ENCODE results near the gene MPC1L.

MPC1L gene

DNA sequence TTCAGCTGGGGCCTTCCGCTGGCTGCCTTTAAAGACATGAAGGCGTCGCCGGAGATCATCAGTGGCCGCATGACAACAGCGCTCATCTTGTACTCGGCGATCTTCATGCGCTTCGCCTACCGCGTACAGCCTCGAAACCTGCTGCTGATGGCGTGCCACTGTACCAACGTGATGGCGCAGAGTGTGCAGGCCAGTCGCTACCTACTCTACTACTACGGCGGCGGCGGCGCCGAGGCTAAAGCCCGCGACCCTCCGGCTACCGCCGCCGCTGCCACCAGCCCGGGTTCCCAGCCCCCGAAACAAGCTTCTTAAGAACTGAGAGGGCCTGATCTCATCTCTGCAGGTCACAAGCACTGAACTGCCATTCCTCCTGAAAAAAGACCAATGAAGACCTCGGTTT is 437 bp downstream of the MPC1L start:
- Histone ChIP-seq H3K36me3 (ENCODE audit: control insufficient read depth in 5 of 5, insufficient read depth in 5 of 5, low read length in 5 of 5) (peaks cover 4 to 14% (median 11%) of the 10 kb centered on the region in 5 donors), H3K9ac (ENCODE audit: low read length in 5 of 5) (no peak overlapping the region), H3K9me3 (ENCODE audit: control insufficient read depth in 5 of 5, low read length in 5 of 5) (peaks cover 0 to 14% (median 9%) of the 10 kb centered on the region in 5 donors), H3K27ac (ENCODE audit: low read depth, low read length) (no peak overlapping the region), H3K27me3 (ENCODE audit: control insufficient read depth in 5 of 5, insufficient read depth in 4 of 5, low read length in 5 of 5) (peaks cover 0 to 9% (median 8%) of the 10 kb centered on the region in 5 donors), H3K4me1 (ENCODE audit: control insufficient read depth in 5 of 5, insufficient read depth in 5 of 5, low read length in 5 of 5) (peaks cover 0 to 4% (median 0%) of the 10 kb centered on the region in 5 donors), H3K4me3 (ENCODE audit: low read depth in 1 of 5, low read length in 5 of 5) (no peak overlapping the region)

GRCh38 chrX:40625294-40625693 is 2.1 kb downstream of the MPC1L start:
- Histone ChIP-seq H3K27me3 (ENCODE audit: control insufficient read depth in 5 of 5, insufficient read depth in 4 of 5, low read length in 5 of 5) (peaks cover 0 to 9% (median 8%) of the 10 kb centered on the region in 5 donors), H3K4me1 (ENCODE audit: control insufficient read depth in 5 of 5, insufficient read depth in 5 of 5, low read length in 5 of 5) (peaks cover 0 to 4% (median 0%) of the 10 kb centered on the region in 5 donors), H3K9me3 (ENCODE audit: control insufficient read depth in 5 of 5, low read length in 5 of 5) (peaks cover 0 to 14% (median 9%) of the 10 kb centered on the region in 5 donors), H3K27ac (ENCODE audit: low read depth, low read length) (no peak overlapping the region), H3K4me3 (ENCODE audit: low read depth in 1 of 5, low read length in 5 of 5) (no peak overlapping the region), H3K36me3 (ENCODE audit: control insufficient read depth in 5 of 5, insufficient read depth in 5 of 5, low read length in 5 of 5) (peaks cover 9 to 28% (median 23%) of the 10 kb centered on the region in 5 donors), H3K9ac (ENCODE audit: low read length in 5 of 5) (no peak overlapping the region)

DNA sequence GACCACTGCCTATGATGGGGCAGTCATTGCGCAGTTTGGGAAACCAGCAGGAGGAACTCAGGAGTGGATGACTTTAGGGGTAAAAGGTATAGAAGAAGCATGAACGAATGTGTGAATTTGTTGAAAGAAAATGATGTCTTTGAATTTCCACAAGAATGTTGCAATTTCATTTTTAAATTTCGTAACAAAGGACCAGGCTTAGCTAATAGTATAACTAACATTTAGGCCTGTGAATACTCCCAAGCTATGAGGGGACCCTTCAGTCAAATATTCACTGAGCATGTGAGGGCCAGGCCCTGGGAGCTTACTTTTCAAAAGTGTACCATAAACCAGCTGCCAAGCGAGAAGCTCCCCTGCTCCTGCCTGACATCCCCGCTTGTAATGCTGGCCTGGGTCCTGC is 5.3 kb downstream of the MPC1L start:
- Histone ChIP-seq H3K9me3 (ENCODE audit: control insufficient read depth in 5 of 5, low read length in 5 of 5) (peaks cover 0 to 4% (median under 1%) of the 10 kb centered on the region in 5 donors), H3K36me3 (ENCODE audit: control insufficient read depth in 5 of 5, insufficient read depth in 5 of 5, low read length in 5 of 5) (peaks cover 19 to 57% (median 43%) of the 10 kb centered on the region in 5 donors), H3K4me1 (ENCODE audit: control insufficient read depth in 5 of 5, insufficient read depth in 5 of 5, low read length in 5 of 5) (peaks cover 0 to 5% (median 0%) of the 10 kb centered on the region in 5 donors), H3K4me3 (ENCODE audit: low read depth in 1 of 5, low read length in 5 of 5) (no peak overlapping the region), H3K27ac (ENCODE audit: low read depth, low read length) (no peak overlapping the region), H3K27me3 (ENCODE audit: control insufficient read depth in 5 of 5, insufficient read depth in 4 of 5, low read length in 5 of 5) (peaks cover 0 to 9% (median 9%) of the 10 kb centered on the region in 5 donors), H3K9ac (ENCODE audit: low read length in 5 of 5) (no peak overlapping the region)

- Histone ChIP-seq H3K4me1 (ENCODE audit: control insufficient read depth in 5 of 5, insufficient read depth in 5 of 5, low read length in 5 of 5) (peaks cover 0 to 5% (median 0%) of the 10 kb centered on the region in 5 donors), H3K27me3 (ENCODE audit: control insufficient read depth in 5 of 5, insufficient read depth in 4 of 5, low read length in 5 of 5) (peaks cover 0 to 10% (median 9%) of the 10 kb centered on the region in 5 donors), H3K9ac (ENCODE audit: low read length in 5 of 5) (no peak overlapping the region), H3K36me3 (ENCODE audit: control insufficient read depth in 5 of 5, insufficient read depth in 5 of 5, low read length in 5 of 5) (peaks cover 33 to 91% (median 69%) of the 10 kb centered on the region in 5 donors), H3K4me3 (ENCODE audit: low read depth in 1 of 5, low read length in 5 of 5) (no peak overlapping the region), H3K9me3 (ENCODE audit: control insufficient read depth in 5 of 5, low read length in 5 of 5) (no peaks in the 10 kb centered on the region), H3K27ac (ENCODE audit: low read depth, low read length) (no peak overlapping the region)
These were observed 9.0 kb downstream of the MPC1L start for GRCh38 chrX:40632199-40632598.

- Histone ChIP-seq H3K9me3 (ENCODE audit: control insufficient read depth in 5 of 5, low read length in 5 of 5) (no peaks in the 10 kb centered on the region), H3K4me1 (ENCODE audit: control insufficient read depth in 5 of 5, insufficient read depth in 5 of 5, low read length in 5 of 5) (peaks cover 0 to 10% (median 5%) of the 10 kb centered on the region in 5 donors), H3K9ac (ENCODE audit: low read length in 5 of 5) (no peak overlapping the region), H3K36me3 (ENCODE audit: control insufficient read depth in 5 of 5, insufficient read depth in 5 of 5, low read length in 5 of 5) (peaks cover 22 to 65% (median 37%) of the 10 kb centered on the region in 5 donors), H3K4me3 (ENCODE audit: low read depth in 1 of 5, low read length in 5 of 5) (no peak overlapping the region), H3K27me3 (ENCODE audit: control insufficient read depth in 5 of 5, insufficient read depth in 4 of 5, low read length in 5 of 5) (peaks cover 0 to 18% (median 12%) of the 10 kb centered on the region in 5 donors), H3K27ac (ENCODE audit: low read depth, low read length) (no peak overlapping the region)
These were observed 14.5 kb downstream of the MPC1L start for GRCh38 chrX:40637687-40638086.

DNA sequence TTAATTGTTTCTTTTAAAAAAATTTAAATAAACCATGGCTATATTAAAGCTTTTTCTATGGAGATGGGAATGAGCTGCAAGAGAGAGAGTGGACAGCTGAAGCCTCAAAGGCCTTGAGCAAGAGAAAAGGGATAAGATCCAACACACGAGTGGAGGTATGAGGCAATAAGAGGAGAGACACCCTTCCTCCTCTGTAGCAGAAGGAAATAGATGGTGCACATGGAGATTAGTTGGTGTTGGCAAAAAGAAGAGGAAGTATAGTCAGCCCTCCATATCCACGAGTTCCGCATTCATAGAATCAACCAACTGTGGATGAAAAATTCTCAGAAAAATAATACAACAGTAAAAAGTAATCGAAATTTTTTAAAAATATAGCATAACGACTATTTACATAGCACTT is 20.9 kb downstream of the MPC1L start:
- Histone ChIP-seq H3K4me1 (ENCODE audit: control insufficient read depth in 5 of 5, insufficient read depth in 5 of 5, low read length in 5 of 5) (peaks cover 16 to 51% (median 42%) of the 10 kb centered on the region in 5 donors), H3K4me3 (ENCODE audit: low read depth in 1 of 5, low read length in 5 of 5) (peak overlapping the region; percentile 38 to 68 (median 56)), H3K9ac (ENCODE audit: low read length in 5 of 5) (peak overlapping the region in 2 of 5 donors; percentile 50 to 57), H3K27ac (ENCODE audit: low read depth, low read length) (peak overlapping the region; percentile 55), H3K36me3 (ENCODE audit: control insufficient read depth in 5 of 5, insufficient read depth in 5 of 5, low read length in 5 of 5) (peaks cover 0 to 12% (median 4%) of the 10 kb centered on the region in 5 donors), H3K9me3 (ENCODE audit: control insufficient read depth in 5 of 5, low read length in 5 of 5) (no peaks in the 10 kb centered on the region), H3K27me3 (ENCODE audit: control insufficient read depth in 5 of 5, insufficient read depth in 4 of 5, low read length in 5 of 5) (peaks cover 0 to 11% (median 4%) of the 10 kb centered on the region in 5 donors)

DNA sequence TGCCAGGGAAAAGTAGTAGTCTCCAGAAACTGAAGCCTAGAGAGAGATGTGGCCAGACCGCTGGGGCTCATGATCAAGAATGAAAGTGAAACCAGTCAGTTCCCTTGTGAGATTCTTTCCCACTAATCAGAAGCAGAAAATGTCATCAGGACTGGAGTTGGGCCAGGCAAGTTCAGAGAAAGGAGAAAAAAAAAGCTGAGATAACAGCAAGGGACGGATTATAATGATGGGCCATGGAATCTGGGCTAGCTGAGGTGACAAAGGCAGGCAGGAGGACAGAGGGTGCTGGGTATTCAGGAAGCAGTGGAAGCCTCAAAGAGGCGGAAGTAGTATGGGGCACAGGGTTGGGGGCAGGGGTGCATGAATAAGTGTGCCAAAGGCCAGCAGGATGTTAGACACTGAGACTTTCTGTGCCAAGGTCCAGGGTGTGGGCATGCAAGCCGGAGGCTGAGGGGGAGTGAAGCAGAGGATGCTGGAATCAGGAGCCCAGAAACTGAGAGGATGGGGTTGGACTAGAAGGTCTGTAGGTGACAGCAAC is 21.7 kb downstream of the MPC1L start:
- Histone ChIP-seq H3K9ac (ENCODE audit: low read length in 5 of 5) (peak overlapping the region in 3 of 5 donors; percentile 44 to 57 (median 50)), H3K4me1 (ENCODE audit: control insufficient read depth in 5 of 5, insufficient read depth in 5 of 5, low read length in 5 of 5) (peaks cover 16 to 51% (median 41%) of the 10 kb centered on the region in 5 donors), H3K27ac (ENCODE audit: low read depth, low read length) (peak overlapping the region; percentile 55), H3K9me3 (ENCODE audit: control insufficient read depth in 5 of 5, low read length in 5 of 5) (no peaks in the 10 kb centered on the region), H3K4me3 (ENCODE audit: low read depth in 1 of 5, low read length in 5 of 5) (peak overlapping the region; percentile 38 to 68 (median 56)), H3K36me3 (ENCODE audit: control insufficient read depth in 5 of 5, insufficient read depth in 5 of 5, low read length in 5 of 5) (peaks cover 0 to 9% (median 4%) of the 10 kb centered on the region in 5 donors), H3K27me3 (ENCODE audit: control insufficient read depth in 5 of 5, insufficient read depth in 4 of 5, low read length in 5 of 5) (peaks cover 0 to 6% (median 3%) of the 10 kb centered on the region in 5 donors)

- peaks cover 0 to 3% (median 2%) of the 10 kb centered on the region in 5 donors for H3K36me3 ChIP-seq (ENCODE audit: control insufficient read depth in 5 of 5, insufficient read depth in 5 of 5, low read length in 5 of 5)
- no peaks in the 10 kb centered on the region for H3K9me3 ChIP-seq (ENCODE audit: control insufficient read depth in 5 of 5, low read length in 5 of 5)
- H3K4me3 ChIP-seq (ENCODE audit: low read depth in 1 of 5, low read length in 5 of 5): peak overlapping the region; percentile 76 to 85 (median 80)
- peak overlapping the region; percentile 85 for H3K27ac ChIP-seq (ENCODE audit: low read depth, low read length)
- peaks cover 16 to 51% (median 41%) of the 10 kb centered on the region in 5 donors for H3K4me1 ChIP-seq (ENCODE audit: control insufficient read depth in 5 of 5, insufficient read depth in 5 of 5, low read length in 5 of 5)
- H3K27me3 ChIP-seq (ENCODE audit: control insufficient read depth in 5 of 5, insufficient read depth in 4 of 5, low read length in 5 of 5): peaks cover 0 to 4% (median 2%) of the 10 kb centered on the region in 5 donors
- peak overlapping the region; percentile 35 to 79 (median 60) for H3K9ac ChIP-seq (ENCODE audit: low read length in 5 of 5)
These were observed 23.5 kb downstream of the MPC1L start for GRCh38 chrX:40646489-40647306.

DNA sequence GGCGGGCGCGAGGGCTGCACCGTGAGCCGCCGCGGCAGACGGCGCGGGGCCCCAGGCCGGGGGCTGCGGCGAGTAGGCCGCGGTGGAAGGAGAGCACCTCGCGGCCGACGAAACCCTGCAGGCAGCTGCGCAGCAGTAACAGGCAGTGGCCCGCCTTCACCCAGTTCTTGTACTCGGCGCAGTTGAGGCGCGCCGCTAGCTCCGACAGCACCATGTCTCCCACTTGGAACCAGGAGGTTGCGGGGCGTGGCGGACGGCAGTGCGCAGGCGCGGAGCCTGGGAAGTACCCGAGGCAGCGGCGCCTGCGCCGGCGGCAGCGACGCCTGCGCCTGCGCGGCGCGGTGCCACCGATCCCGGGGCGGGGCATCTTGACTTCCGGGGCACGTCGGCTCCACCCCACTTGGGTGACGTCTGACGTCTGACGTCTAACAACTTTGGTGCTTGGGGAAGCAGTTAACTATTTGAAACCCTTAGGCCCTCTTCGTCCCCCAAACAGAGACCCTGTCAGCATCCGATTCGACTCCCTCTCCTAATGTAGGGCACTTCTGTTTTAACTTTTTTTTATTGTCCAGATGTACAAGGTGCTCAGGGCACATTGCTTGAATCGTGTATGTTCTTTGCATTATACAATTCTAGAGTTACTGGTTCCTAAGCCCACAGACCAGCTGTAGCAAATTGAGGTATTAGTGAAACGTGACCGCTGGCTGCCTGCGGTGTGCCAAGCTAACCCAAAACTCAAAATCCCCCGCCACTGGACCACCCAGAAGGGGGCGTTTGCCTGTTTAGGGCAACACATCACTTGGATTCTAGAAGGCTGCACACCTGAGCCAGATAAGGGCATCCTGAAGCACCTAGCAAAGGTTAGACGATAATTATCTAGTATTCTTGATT is 24.3 kb downstream of the MPC1L start, which contains the start of gene CXorf38:
TSS of gene CXorf38 (minus strand) at position 255 of the 891 bp plus-strand sequence. CDS start at position 214, 41 bp downstream.
- H3K9ac ChIP-seq (ENCODE audit: low read length in 5 of 5): peak within 1 kb of the TSS; percentile 35 to 79 (median 65)
- no peaks in the 10 kb centered on the region for H3K9me3 ChIP-seq (ENCODE audit: control insufficient read depth in 5 of 5, low read length in 5 of 5)
- H3K4me1 ChIP-seq (ENCODE audit: control insufficient read depth in 5 of 5, insufficient read depth in 5 of 5, low read length in 5 of 5): peaks cover 16 to 46% (median 36%) of the 10 kb centered on the region in 5 donors
- peaks cover 0 to 4% (median 0%) of the 10 kb centered on the region in 5 donors for H3K27me3 ChIP-seq (ENCODE audit: control insufficient read depth in 5 of 5, insufficient read depth in 4 of 5, low read length in 5 of 5)
- peak within 1 kb of the TSS; percentile 85 for H3K27ac ChIP-seq (ENCODE audit: low read depth, low read length)
- peaks cover 0 to 2% (median 0%) of the 10 kb centered on the region in 5 donors for H3K36me3 ChIP-seq (ENCODE audit: control insufficient read depth in 5 of 5, insufficient read depth in 5 of 5, low read length in 5 of 5)
- peak within 1 kb of the TSS; percentile 76 to 85 (median 80) for H3K4me3 ChIP-seq (ENCODE audit: low read depth in 1 of 5, low read length in 5 of 5)
